ENCODE data around the gene PLXND1.

PLXND1 gene

GRCh38 chr3:129628169-129628522, 21.7 kb upstream of the PLXND1 start:
- DNase-seq (ENCODE audit: low read depth in 2 of 2) = no peak

DNA sequence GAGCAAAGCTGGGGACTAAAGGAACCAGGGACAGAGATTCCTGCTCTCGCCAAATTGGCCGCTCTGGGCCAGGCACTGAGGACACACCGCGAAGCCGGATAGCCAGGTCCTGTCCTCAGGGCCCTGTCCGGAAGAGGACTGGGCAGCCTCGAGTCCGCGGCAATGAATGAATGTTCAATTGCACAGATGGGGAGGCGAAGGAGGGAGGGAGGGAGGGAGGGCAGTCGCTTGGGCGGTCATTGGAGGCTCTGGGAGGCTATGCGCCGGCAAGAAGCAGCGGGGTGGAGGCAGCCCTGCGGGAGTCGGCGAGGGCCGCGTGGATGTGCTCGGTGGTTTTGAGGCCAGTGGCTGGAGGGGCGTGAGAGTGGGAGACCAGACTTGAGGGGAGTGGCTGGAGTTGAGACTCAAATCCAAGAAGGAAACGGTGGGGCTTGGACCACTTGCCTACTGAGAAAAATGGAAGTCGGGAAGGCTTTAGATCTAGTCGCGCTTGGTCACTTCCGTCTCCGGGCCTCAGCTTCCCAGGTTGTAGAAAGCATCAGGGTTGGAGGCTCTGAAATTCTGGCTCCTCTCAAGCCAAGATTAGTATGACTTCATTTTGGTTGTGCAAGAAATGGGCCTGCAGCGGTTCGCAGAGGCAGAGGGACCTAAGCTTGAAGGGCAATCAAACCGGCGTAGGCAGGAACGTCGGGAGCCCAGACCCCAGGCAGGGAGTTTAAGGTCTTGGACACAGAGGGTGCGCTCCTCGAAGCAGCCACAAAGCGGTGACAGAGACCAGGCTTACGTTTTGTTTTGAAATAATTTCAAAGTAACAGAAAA, 21.1 kb upstream of the PLXND1 start:
- peak in 1 of 2 donors; percentile 30 for DNase-seq (ENCODE audit: low read depth in 2 of 2)

GRCh38 chr3:129626744-129627349, 20.4 kb upstream of the PLXND1 start:
- DNase-seq (ENCODE audit: low read depth in 2 of 2) = peak in 1 of 2 donors; percentile 27

GRCh38 chr3:129625072-129625874, 18.8 kb upstream of the PLXND1 start:
- DNase-seq (ENCODE audit: low read depth in 2 of 2) = no peak

DNA sequence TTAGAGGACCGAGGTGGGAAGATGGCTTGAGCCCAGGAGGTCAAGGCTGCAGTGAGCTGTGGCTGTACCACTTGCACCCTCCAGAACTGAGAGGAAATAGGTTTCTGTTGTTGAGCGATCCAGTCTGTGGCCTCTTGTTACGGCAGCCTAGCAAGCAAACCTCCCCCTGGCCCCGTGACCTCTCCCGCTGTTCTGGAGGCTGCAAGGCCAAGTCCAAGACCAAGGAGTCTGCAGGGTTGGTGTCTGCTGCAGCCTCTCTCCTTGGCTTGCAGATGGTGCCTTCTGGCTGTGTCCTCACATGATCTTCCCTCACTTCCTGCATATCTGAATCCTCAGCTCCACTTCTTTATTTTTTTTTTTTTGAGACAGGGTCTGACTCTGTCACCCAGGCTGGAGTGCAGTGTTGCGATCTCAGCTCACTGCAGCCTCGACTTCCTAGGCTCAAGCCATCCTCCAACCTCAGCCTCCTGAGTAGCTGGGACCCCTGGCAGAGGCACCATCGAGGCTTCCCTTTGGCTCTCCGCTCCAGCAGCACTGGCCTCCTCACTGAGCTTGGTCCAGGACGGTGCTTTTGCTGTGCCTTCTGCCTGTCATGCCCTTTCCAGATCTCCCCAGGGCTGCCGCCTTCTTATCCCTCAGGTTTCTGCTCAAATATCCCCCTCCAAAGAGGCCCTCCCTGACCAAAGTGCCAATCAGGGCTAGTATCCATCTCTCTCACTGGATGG, 18.0 kb upstream of the PLXND1 start:
- DNase-seq (ENCODE audit: low read depth in 2 of 2) = no peak

DNA sequence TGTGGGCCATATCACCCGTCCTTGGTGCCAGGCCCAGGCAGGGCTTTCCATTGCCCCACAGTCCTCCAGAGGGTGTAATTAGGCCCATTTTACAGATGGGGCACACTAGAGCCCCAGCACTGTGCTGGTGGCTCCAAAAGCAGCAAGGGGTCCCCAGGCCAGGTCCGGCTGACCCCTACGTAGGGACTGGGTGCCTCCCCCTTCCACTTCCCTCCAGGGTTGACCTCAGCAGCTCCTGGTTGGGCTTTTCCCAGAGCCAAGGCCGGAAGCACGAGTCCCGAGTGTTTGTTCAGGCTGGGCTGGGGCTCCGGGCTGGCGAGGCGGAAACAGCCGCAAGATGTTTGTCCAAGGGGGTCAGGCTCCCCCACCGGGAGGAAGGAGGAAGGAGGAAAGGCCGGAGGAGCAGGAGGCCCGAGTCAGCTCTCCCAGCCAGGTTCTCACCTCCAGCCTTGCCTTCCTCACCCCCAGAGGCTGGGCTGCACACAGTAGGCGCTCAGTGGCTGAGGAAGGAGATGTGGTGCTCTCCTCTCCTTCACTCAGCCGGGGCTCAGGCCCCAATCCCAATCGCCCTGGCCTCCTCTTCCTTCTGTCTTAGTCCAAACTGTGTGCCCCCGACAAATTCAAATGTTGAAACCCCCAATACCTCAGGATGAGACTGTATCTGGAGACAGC, 17.1 kb upstream of the PLXND1 start:
- no peak for DNase-seq (ENCODE audit: low read depth in 2 of 2)

- DNase-seq (ENCODE audit: low read depth in 2 of 2) = no peak
Measured at GRCh38 chr3:129622933-129623332, 16.5 kb upstream of the PLXND1 start.

GRCh38 chr3:129622226-129622874, 15.9 kb upstream of the PLXND1 start:
- no peak for DNase-seq (ENCODE audit: low read depth in 2 of 2)

DNA sequence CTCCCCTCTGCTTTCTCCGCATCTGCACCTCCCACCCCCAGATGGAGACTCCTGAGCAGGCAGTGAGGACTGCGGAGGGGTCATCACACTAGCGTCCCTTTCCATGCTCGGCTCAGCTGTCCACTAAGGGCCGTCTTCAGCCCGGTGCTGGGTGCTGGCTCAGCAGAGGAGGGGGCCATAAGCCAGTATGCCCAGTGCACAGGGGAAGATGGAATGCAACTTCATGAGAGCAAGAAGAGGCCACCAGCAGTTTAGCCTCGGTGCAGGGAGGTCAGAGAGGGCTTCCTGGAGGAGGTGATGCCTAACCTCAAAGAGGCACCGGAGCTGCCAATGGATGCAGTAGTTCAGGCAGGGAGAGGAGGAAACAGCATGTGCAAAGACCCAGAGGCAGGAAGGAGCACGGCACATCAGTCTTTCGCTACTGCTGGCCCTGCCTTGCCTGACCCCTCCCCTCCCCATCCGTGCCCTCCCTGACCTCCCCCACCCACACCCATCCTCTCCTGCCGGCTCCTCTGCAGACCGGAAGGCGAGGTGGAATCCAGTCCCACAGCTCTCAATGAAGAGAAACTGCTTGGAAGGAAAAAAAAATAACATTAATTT, 15.2 kb upstream of the PLXND1 start:
- DNase-seq (ENCODE audit: low read depth in 2 of 2) = no peak

- DNase-seq (ENCODE audit: low read depth in 2 of 2) = no peak
Measured at GRCh38 chr3:129620828-129621559, 14.5 kb upstream of the PLXND1 start.

DNA sequence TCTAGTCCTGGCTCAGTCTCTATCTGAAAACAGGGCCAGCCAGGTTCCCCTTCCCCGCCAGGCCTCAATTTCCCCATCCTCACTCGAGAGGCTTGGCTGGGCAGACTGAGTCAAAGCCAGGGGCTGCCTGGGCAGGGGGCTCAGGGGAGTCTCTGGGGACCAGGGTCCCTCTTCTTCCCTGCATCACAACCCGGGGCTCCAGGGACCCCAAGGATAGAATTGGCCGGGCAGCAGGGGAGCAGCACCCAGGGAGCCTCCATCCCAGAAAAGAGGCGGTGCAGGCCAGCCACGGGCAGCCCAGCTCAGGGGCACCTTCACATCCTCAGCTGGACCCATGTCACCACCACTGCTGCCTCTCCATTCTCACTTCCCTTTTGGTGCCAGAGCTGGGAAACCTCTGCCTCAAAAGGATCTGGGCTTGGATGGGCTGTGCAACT, 13.3 kb upstream of the PLXND1 start:
- DNase-seq (ENCODE audit: low read depth in 2 of 2) = no peak

DNA sequence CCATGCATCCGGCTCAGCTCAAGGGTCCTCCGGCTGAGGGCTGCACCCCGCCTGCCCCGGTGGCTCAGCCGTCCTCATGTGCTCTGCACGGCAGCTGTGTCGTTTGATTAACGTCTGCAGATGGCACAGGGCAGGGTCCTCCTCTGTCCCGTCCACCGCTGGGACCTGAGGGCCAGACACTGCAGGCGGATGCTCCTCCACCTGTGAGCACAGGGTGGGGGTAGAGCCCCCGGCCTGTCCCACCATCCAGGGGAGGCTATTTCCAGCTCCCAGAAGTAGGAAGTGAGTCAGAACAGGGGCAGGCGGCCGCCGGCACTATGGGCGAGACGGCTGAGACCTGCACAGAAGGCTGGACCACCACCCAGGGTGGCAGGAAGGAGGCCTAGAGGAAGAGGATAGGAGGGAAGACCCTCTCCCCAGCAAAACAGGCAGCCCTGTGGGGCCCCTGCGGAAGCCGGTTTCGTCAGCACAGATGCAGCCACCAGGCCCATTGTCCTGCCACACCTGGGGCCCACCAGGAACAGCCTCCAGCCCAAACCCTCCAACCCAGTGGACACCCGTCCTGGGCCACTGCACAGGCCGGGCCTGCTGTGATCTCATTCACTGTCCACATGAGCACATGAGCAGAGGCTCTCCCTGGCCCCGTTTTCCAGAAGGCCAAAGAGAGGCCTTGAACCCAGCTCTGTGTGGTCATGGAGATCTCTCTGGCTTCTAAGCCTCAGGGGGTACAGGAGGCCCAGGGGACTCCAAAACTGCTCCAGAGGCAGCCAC, 12.6 kb upstream of the PLXND1 start:
- no peak for DNase-seq (ENCODE audit: low read depth in 2 of 2)

- no peak for DNase-seq (ENCODE audit: low read depth in 2 of 2)
Measured at GRCh38 chr3:129618186-129618820, 11.8 kb upstream of the PLXND1 start.

DNA sequence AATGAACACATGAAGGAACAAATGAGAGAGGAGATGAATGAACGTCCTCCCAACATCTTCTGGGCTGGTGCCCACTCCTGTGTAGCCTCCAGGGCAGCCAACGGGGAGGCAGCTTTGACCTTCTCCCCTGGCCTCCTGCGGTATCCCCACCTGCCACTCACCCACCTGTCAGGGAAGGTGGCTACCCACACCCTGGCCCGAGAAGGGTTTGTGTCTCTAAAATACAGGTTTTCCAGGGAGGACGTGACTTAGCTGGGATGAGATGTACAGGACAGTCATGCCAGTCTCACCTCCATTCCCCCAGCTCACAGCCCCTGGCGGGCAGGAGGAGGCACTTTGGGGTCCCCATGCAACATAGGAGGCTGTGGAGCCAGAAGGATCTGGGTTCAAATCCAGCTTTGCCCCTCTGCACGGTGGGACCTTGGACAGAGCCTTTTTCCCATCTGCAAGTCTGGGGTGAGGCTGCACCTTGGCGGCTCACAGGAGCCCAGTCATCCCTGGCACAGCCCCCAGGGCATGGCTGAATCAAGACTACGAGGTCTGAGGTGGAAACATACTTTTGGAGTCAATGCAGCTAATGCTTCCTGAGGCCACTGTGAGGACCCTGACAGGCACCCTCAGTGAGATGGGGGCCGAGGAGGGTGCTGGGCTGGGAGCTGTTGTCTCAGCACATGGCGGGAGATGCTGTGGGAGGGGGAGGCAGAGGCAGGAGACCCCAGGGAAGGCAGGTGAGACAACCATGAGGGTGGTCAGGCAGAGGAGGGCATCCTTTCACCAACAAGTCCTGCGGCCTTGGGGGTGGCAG, 11.1 kb upstream of the PLXND1 start:
- DNase-seq (ENCODE audit: low read depth in 2 of 2) = no peak

GRCh38 chr3:129616713-129617112, 10.2 kb upstream of the PLXND1 start:
- no peak for DNase-seq (ENCODE audit: low read depth in 2 of 2)

- no peak for DNase-seq (ENCODE audit: low read depth in 2 of 2)
Measured at GRCh38 chr3:129616291-129616690, 9.8 kb upstream of the PLXND1 start.

- no peak for DNase-seq (ENCODE audit: low read depth in 2 of 2)
Measured at GRCh38 chr3:129615751-129616281, 9.3 kb upstream of the PLXND1 start.

Data from stimulated activated CD4-positive, alpha-beta T cell treated with anti-CD3 and anti-CD28 coated beads, Interleukin-1b, Interleukin-23, amount 100 ng/mL, for 1 hour (primary cell).